ENCODE results near the gene CDK19.

DNA sequence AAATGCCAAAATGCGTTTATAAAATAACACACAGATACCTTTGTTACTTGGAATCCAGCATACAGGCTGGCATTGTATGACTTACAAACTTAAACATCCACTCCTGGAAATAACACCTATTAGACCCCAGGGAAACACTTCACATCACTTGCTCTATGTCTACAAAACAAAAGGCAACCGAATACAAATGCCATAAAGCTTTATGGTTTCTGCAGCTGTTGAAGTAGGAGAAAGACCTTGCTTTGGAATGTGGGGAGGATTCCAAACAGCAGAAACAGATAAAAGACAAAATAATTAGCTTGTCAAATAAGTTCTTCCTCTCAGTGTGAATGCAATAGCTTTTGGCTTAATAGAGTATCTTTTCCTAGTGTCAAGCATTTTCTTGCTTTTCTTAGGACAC, 49.6 kb upstream of the CDK19 start:
- TF ChIP-seq, protein P1, sequence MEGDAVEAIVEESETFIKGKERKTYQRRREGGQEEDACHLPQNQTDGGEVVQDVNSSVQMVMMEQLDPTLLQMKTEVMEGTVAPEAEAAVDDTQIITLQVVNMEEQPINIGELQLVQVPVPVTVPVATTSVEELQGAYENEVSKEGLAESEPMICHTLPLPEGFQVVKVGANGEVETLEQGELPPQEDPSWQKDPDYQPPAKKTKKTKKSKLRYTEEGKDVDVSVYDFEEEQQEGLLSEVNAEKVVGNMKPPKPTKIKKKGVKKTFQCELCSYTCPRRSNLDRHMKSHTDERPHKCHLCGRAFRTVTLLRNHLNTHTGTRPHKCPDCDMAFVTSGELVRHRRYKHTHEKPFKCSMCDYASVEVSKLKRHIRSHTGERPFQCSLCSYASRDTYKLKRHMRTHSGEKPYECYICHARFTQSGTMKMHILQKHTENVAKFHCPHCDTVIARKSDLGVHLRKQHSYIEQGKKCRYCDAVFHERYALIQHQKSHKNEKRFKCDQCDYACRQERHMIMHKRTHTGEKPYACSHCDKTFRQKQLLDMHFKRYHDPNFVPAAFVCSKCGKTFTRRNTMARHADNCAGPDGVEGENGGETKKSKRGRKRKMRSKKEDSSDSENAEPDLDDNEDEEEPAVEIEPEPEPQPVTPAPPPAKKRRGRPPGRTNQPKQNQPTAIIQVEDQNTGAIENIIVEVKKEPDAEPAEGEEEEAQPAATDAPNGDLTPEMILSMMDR (IDR thresholded peaks at IDR 0.05): no peak
- TF ChIP-seq ZFX (IDR thresholded peaks at IDR 0.05; ENCODE audit: borderline replicate concordance): no peak

Measured in 22Rv1 (cell line).